DOHH2 (cell line): ENCODE results near the gene TNRC6B.
"Not testable (repeated sequence)": the region's sequence is repeated elsewhere in the genome, so short reads cannot be mapped to it uniquely, and the experiment has no call there.

Experiments
- H3F3A ChIP-seq: fragments of 200-600 bp; sonication (generic), shearing (Covaris generic); 2 replicates; pipeline ENCODE4 v1.6.0; 2016; ENCODE audit warnings: antibody characterized with exemption, mild to moderate bottlenecking; ENCODE audit not compliant: control insufficient read depth, insufficient read depth
- H3K27ac ChIP-seq: fragments of 200-600 bp; sonication (generic); 2 replicates; pipeline ENCODE4 v1.5.1; 2014; ENCODE audit warnings: low read depth, mild to moderate bottlenecking, low read length, moderate library complexity
- H3K27me3 ChIP-seq: fragments of 200-600 bp; sonication (generic); 2 replicates; pipeline ENCODE4 v1.6.1; 2014; ENCODE audit warnings: mild to moderate bottlenecking, low read length, mixed read lengths; ENCODE audit not compliant: control insufficient read depth
- H3K36me3 ChIP-seq: fragments of 200-600 bp; sonication (generic); 2 replicates; pipeline ENCODE4 v1.6.1; 2014; ENCODE audit warnings: mild to moderate bottlenecking, low read length, moderate library complexity, mixed read lengths; ENCODE audit not compliant: control insufficient read depth
- H3K4me1 ChIP-seq: fragments of 200-600 bp; sonication (generic); 2 replicates; pipeline ENCODE4 v1.6.1; 2014; ENCODE audit warnings: mild to moderate bottlenecking, low read length, mixed read lengths; ENCODE audit not compliant: control insufficient read depth
- H3K4me2 ChIP-seq: fragments of 200-600 bp; sonication (generic); 2 replicates; pipeline ENCODE4 v1.6.0; 2014; ENCODE audit warnings: mild to moderate bottlenecking, low read length, moderate library complexity
- H3K4me3 ChIP-seq: fragments of 200-600 bp; sonication (generic); 2 replicates; pipeline ENCODE4 v1.5.1; 2014; ENCODE audit warnings: mild to moderate bottlenecking, low read length, mixed read lengths
- H3K79me2 ChIP-seq: fragments of 200-600 bp; sonication (generic); 2 replicates; pipeline ENCODE4 v1.6.1; 2014; ENCODE audit warnings: mild to moderate bottlenecking, low read length, mixed read lengths; ENCODE audit not compliant: control insufficient read depth
- H3K9me2 ChIP-seq: fragments of 200-600 bp; sonication (generic); replicated peaks from 2 replicates; pipeline ENCODE4 v1.6.1; 2014; ENCODE audit warnings: mild to moderate bottlenecking, low read length, mixed read lengths; ENCODE audit not compliant: control insufficient read depth
- H3K9me3 ChIP-seq: fragments of 200-600 bp; sonication (generic); 2 replicates; pipeline ENCODE4 v1.6.1; 2014; ENCODE audit warnings: antibody characterized with exemption, low read length, mixed read lengths; ENCODE audit not compliant: control insufficient read depth, insufficient read depth
- H4K20me1 ChIP-seq: fragments of 200-600 bp; sonication (generic); 2 replicates; pipeline ENCODE4 v1.6.0; 2014; ENCODE audit warnings: low read depth, mild to moderate bottlenecking, antibody characterized with exemption, low read length, moderate library complexity; ENCODE audit not compliant: control insufficient read depth, insufficient read depth
- CTCF ChIP-seq: fragments of 200-600 bp; sonication (generic); IDR thresholded peaks from one replicate; pipeline ENCODE4 v1.5.1; 2014; ENCODE audit warnings: antibody characterized with exemption, mild to moderate bottlenecking, low read depth, low read length; ENCODE audit not compliant: poor library complexity, severe bottlenecking
- EZH2phosphoT487 ChIP-seq: fragments of 200-600 bp; sonication (generic); IDR thresholded peaks from 2 replicates; pipeline ENCODE4 v1.6.1; 2017; ENCODE audit warnings: borderline replicate concordance, mild to moderate bottlenecking, antibody characterized with exemption, low read length, moderate library complexity, mixed read lengths

The TNRC6B gene

DNA sequence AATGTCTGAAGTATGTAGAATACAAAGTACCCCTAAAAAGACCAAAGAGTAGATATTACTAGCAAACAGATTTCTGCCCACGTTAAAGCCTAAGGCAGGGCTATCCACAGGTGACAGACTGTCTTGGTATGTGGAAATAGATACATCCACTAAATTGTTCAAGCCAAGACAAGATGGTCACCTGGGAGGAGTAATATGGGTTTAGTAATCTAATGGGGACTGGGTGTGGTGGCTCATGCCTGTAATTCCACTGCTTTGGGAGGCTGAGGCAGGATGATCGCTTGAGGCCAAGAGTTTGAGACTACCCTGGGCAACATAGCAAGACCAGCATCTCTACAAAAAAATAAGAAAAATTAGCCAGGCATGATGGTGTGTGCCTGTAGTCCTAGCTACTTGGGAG lies 200.2 kb downstream of the TNRC6B start:
- peaks cover 93% of the 10 kb centered on the region for H3K79me2 ChIP-seq
- H3K4me1 ChIP-seq: peaks cover 66% of the 10 kb centered on the region
- H4K20me1 ChIP-seq: peaks cover 3% of the 10 kb centered on the region; the same call in 1 of the 2 replicates
- H3K36me3 ChIP-seq: peaks cover 32% of the 10 kb centered on the region
- no peak overlapping the region for H3K4me3 ChIP-seq
- TF ChIP-seq CTCF: no peak
- no peak for TF ChIP-seq EZH2phosphoT487
- no peaks in the 10 kb centered on the region for H3K27me3 ChIP-seq
- H3K4me2 ChIP-seq: no peak overlapping the region
- no peaks in the 10 kb centered on the region for H3K9me3 ChIP-seq
- H3K9me2 ChIP-seq: no peaks in the 10 kb centered on the region
- H3K27ac ChIP-seq: no peak overlapping the region
- peaks cover 14% of the 10 kb centered on the region for H3F3A ChIP-seq

DNA sequence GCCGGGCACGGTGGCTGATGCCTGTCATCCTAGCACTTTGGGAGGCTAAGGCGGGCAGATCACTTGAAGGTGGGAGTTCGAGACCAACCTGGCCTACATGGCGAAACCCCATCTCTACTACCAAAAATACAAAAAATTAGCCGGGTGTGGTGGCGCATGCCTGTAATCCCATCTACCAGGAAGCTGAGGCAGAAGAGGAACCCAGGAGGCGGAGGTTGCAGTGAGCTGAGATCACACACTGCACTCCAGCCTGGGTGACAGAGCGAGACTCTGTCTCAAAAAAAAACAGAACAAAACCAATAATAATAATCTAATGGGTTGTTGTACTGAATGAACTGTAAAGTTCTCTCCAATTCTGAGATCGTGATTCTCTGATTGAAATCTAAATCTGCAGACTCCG lies 200.7 kb downstream of the TNRC6B start:
- H3K27me3 ChIP-seq, H4K20me1 ChIP-seq, H3K4me2 ChIP-seq, H3K27ac ChIP-seq, H3K4me3 ChIP-seq, H3K9me3 ChIP-seq, H3K9me2 ChIP-seq: not testable (repeated sequence)
- peaks cover 29% of the 10 kb centered on the region for H3K36me3 ChIP-seq
- H3K79me2 ChIP-seq: peaks cover 91% of the 10 kb centered on the region
- H3F3A ChIP-seq: peaks cover 14% of the 10 kb centered on the region
- H3K4me1 ChIP-seq: peaks cover 65% of the 10 kb centered on the region

DNA sequence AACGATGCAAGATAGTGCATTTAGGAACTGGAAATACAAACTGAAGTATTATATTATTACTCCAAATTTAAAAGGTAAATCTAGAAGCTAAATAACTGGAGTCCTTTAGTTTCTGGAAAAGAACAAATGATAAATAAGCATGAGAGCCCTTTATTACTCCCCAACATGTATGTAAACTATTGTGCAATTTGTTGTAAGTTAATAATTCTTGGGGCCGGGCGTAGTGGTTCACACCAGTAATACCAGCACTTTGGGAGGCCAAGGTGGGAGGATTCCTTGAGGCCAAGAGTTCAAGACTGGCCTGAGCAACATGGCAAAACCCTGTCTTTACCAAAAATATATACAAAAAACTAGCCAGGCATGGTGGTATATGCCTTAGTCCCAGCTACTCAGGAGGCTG lies 203.7 kb downstream of the TNRC6B start:
- peaks cover 12% of the 10 kb centered on the region for H3F3A ChIP-seq
- no peak overlapping the region for H3K4me3 ChIP-seq
- no peaks in the 10 kb centered on the region for H3K9me2 ChIP-seq
- peaks cover 13% of the 10 kb centered on the region for H3K36me3 ChIP-seq
- peaks cover 93% of the 10 kb centered on the region for H3K79me2 ChIP-seq
- H4K20me1 ChIP-seq: peaks cover 3% of the 10 kb centered on the region; the same call in 1 of the 2 replicates
- no peak overlapping the region for H3K27ac ChIP-seq
- no peaks in the 10 kb centered on the region for H3K27me3 ChIP-seq
- no peak overlapping the region for H3K4me2 ChIP-seq
- TF ChIP-seq EZH2phosphoT487 (no peak), CTCF (no peak)
- no peaks in the 10 kb centered on the region for H3K9me3 ChIP-seq
- H3K4me1 ChIP-seq: peaks cover 67% of the 10 kb centered on the region

- H4K20me1 ChIP-seq: no peaks in the 10 kb centered on the region; the same call in 1 of the 2 replicates
- H3K9me3 ChIP-seq: no peaks in the 10 kb centered on the region
- TF ChIP-seq EZH2phosphoT487 (no peak), CTCF (no peak)
- H3K4me1 ChIP-seq: peaks cover 58% of the 10 kb centered on the region
- no peak overlapping the region for H3K4me3 ChIP-seq
- H3K79me2 ChIP-seq: peaks cover 93% of the 10 kb centered on the region
- no peaks in the 10 kb centered on the region for H3K9me2 ChIP-seq
- no peaks in the 10 kb centered on the region for H3K27me3 ChIP-seq
- H3F3A ChIP-seq: peaks cover 10% of the 10 kb centered on the region; the same call in 1 of the 2 replicates
- H3K4me2 ChIP-seq: no peak overlapping the region
- no peak overlapping the region for H3K27ac ChIP-seq
- peaks cover 23% of the 10 kb centered on the region for H3K36me3 ChIP-seq
Measured at GRCh38 chr22:40383905-40384304, 206.2 kb downstream of the TNRC6B start.
